Activated CD4-positive, alpha-beta T cell treated with anti-CD3 and anti-CD28 coated beads for 36 hours (primary cell): ENCODE measurements around the gene HOXB1. TPM values are rescaled to one million over a fixed set of nuclear protein-coding genes. Genes with fewer than 3 reads are reported as not detected.
"Not testable (repeated sequence)": the region's sequence is repeated elsewhere in the genome, so short reads cannot be mapped to it uniquely, and the experiment has no call there.

Source experiments
- ATAC-seq: fragments of 200-7000 bp; cut with Tn5 transposase; one replicate; pipeline ENCODE4 v1.10.0; 2021; ENCODE audit warnings: mild to moderate bottlenecking, moderate library complexity
- CTCF ChIA-PET: fragments of 350-600 bp; sonication (Branson Sonifier 250); formaldehyde crosslinking; loops from one replicate; lab custom pipeline; 2021; ENCODE audit warnings: antibody characterized with exemption; lab: Charles Lee
- POLR2A ChIA-PET: fragments of 350-600 bp; sonication (Branson Sonifier 250); formaldehyde crosslinking; loops from one replicate; lab custom pipeline; 2021; ENCODE audit warnings: antibody characterized with exemption, inconsistent platforms; lab: Charles Lee
- DNase-seq: peaks from one replicate; pipeline ENCODE4 v3.0.0-alpha.2; 2020
- H3K27ac Mint-ChIP-seq: one replicate; pipeline ENCODE4 v1.8.0; 2021; ENCODE audit warnings: mixed read lengths
- H3K27me3 Mint-ChIP-seq: one replicate; pipeline ENCODE4 v1.8.0; 2021; ENCODE audit warnings: mixed read lengths
- H3K36me3 Mint-ChIP-seq: one replicate; pipeline ENCODE4 v1.8.0; 2021; ENCODE audit warnings: low read depth, mixed read lengths
- H3K4me1 Mint-ChIP-seq: one replicate; pipeline ENCODE4 v1.8.0; 2021; ENCODE audit warnings: mixed read lengths
- H3K4me3 Mint-ChIP-seq: one replicate; pipeline ENCODE4 v1.8.0; 2021; ENCODE audit warnings: mild to moderate bottlenecking, moderate library complexity, mixed read lengths
- H3K9me3 Mint-ChIP-seq: one replicate; pipeline ENCODE4 v1.8.0; 2021; ENCODE audit warnings: low read depth, mixed read lengths
- intact Hi-C, 2 experiments: fragments of 100-400 bp; cut with DNase I in 1 of 2; cut with micrococcal nuclease in 1 of 2; formaldehyde crosslinking; loops; one replicate each; pipeline versions ENCODE4 v1.14.2 to v1.15.1; 2022 to 2024; cut with DNase I, micrococcal nuclease
- total RNA-seq, 2 experiments: library from RNA; stranded (reverse); gene quantifications; one replicate each; pipeline ENCODE4 v1.2.3, GENCODE V29; 2021

Gene HOXB1
- total RNA-seq, 2 experiments from 2014 or later = not detected

DNA sequence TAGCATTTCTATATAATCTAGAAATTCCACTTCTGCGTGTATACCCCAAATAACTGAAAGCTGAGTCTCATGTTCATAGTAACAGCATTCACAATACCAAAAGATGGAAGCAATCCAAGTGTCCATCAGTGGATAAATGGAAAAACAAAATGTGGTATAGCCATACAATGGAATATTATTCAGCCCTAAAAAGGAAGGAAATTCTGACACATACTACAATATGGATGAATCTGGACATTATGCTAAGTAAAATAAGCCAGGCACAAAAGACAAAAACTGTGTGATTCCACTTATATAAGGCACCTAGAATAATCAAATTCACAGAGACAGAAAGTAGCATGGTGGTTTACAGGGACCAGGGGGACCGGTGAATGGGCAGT lies 20.4 kb downstream of the HOXB1 start:
- H3K4me3 Mint-ChIP-seq = no peak overlapping the region
- no peak for ATAC-seq
- POLR2A ChIA-PET = no interaction called here
- peaks cover 35% of the 10 kb centered on the region for H3K27me3 Mint-ChIP-seq
- CTCF ChIA-PET = interaction anchor here (1.1 kb wide), 1 partner anchor 251 kb away, joined by 3 read pairs; no protein-coding TSS in a partner anchor
- H3K36me3 Mint-ChIP-seq = no peaks in the 10 kb centered on the region
- H3K4me1 Mint-ChIP-seq = peaks cover 23% of the 10 kb centered on the region
- no peak overlapping the region for H3K27ac Mint-ChIP-seq
- intact Hi-C loops = no loop called here
- DNase-seq = no peak
- no peaks in the 10 kb centered on the region for H3K9me3 Mint-ChIP-seq

DNA sequence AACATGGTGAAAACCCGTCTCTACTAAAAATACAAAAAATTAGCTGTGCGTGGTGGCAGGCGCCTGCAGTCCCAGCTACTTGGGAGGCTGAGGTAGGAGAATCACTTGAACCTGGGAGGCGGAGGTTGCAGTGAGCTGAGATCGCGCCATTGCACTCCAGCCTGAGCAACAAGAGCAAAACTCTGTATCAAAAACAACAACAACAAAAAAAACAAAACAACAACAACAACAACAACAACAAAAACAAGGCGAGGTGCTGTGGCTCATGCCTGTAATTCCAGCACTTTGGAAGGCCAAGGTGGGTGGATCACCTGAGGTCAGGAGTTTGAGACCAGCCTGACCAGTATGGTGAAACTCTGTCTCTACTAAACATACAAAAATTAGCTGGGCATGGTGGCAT lies 21.1 kb downstream of the HOXB1 start:
- Mint-ChIP-seq H3K4me1 (peaks cover 25% of the 10 kb centered on the region), H3K27me3 (peaks cover 30% of the 10 kb centered on the region)
- H3K36me3 Mint-ChIP-seq, H3K27ac Mint-ChIP-seq, H3K4me3 Mint-ChIP-seq, ATAC-seq, POLR2A ChIA-PET, DNase-seq, H3K9me3 Mint-ChIP-seq, intact Hi-C loops: not testable (repeated sequence)
- CTCF ChIA-PET = interaction anchor here (1.1 kb wide), 1 partner anchor 251 kb away, joined by 3 read pairs; no protein-coding TSS in a partner anchor

DNA sequence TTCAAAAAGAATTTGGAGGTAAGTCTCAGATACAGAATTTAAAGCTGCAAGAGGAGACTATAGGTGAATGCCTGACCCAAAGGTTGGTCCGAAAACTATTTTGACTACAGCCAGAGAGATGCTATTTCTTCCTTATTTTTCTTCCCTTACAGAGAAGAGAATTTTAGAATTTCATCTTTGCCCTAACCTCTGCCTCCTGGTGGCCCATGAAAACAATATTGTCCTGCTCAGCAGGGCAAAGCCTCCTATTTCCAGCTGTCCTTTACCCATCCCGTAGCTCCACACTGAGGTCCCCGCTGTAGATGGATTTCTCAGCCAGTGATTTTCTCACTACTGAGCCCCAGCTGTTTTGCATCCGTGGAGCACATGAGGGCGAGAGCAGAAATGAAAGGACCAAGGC lies 24.6 kb downstream of the HOXB1 start:
- Mint-ChIP-seq H3K36me3 (no peaks in the 10 kb centered on the region), H3K27me3 (peaks cover 7% of the 10 kb centered on the region), H3K4me3 (no peak overlapping the region), H3K4me1 (peaks cover 19% of the 10 kb centered on the region), H3K9me3 (no peaks in the 10 kb centered on the region), H3K27ac (no peak overlapping the region)
- DNase-seq = no peak
- no peak for ATAC-seq
- intact Hi-C loops = no loop called here
- ChIA-PET POLR2A (no interaction called here), CTCF (interaction anchor here (0.6 to 1.5 kb wide), 5 partner anchors 16 to 258 kb away, joined by 3 to 4 read pairs (median 3); no protein-coding TSS in a partner anchor)

DNA sequence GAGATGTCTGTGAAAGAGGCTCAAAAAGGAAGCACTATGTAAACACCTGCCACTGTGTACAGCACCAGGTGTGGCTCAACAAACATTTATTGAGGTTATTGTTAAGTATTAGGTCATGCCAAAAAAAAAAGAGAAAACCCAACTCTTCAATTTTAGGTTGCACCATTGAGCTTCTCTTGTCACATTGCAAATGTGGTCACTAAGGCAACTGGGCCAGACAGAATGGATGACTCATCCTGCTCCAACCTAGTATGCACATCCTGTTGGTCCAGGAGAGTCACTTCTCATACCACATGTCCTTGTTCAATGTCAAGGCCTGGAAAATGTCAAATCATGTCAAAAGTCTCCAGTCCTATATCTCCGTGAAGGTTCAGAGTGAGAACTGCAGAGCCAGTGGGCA lies 25.0 kb downstream of the HOXB1 start:
- peaks cover 15% of the 10 kb centered on the region for H3K4me1 Mint-ChIP-seq
- intact Hi-C loops = no loop called here
- ATAC-seq (peak; percentile 98), DNase-seq (peak; percentile 52)
- H3K9me3 Mint-ChIP-seq = no peaks in the 10 kb centered on the region
- CTCF ChIA-PET = interaction anchor here (0.6 to 1.5 kb wide), 6 partner anchors 14 to 259 kb away, joined by 3 to 5 read pairs (median 3); no protein-coding TSS in a partner anchor
- POLR2A ChIA-PET = no interaction called here
- H3K27ac Mint-ChIP-seq = no peak overlapping the region
- H3K27me3 Mint-ChIP-seq = peaks cover 7% of the 10 kb centered on the region
- H3K4me3 Mint-ChIP-seq = no peak overlapping the region
- H3K36me3 Mint-ChIP-seq = no peaks in the 10 kb centered on the region

DNA sequence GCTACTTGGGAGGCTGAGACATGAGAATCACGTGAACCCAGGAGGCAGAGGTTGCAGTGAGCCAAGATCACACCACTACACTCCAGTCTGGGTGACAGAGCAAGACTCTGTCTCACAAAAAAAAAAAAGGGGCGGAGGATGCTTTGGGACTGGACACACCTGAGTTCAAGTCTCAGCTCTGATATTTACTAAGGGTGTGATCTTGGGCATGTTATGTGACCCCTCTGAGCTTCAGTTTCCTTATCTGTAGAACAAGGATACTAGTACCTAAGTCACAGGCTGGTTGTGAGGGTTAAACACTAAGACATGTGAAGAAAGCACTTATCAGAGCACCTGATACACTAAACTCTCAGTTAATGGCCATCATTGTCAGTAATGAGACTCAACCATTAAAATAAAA lies 25.9 kb downstream of the HOXB1 start:
- ChIA-PET POLR2A (no interaction called here), CTCF (interaction anchor here (1.0 kb wide), 1 partner anchor 13 kb away, joined by 5 read pairs; no protein-coding TSS in a partner anchor)
- Mint-ChIP-seq H3K36me3 (no peaks in the 10 kb centered on the region), H3K27me3 (peaks cover 8% of the 10 kb centered on the region), H3K27ac (no peak overlapping the region), H3K4me3 (no peak overlapping the region), H3K9me3 (no peaks in the 10 kb centered on the region), H3K4me1 (peaks cover 10% of the 10 kb centered on the region)
- intact Hi-C loops = no loop called here
- ATAC-seq (no peak), DNase-seq (no peak)

DNA sequence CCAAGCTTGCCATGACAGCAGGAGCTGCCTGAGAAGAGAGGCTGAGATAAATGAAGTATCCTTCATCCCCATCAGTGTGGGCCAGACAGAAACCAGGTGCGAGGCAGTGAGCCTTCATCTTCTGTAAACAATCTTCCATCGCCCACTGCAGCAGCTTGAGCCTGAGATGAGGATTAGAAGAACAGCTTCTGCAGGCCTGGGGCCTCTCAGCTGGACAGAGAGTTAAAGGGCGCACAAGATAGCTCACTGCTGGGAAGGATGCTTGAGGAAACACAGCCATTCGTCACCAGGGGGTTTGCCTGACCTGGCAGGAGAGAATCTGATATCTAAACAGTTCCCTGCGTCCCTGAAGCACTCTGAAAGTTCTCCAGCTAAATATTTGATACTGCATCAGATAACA lies 27.1 kb downstream of the HOXB1 start:
- Mint-ChIP-seq H3K27me3 (peaks cover 7% of the 10 kb centered on the region), H3K4me1 (peaks cover 10% of the 10 kb centered on the region), H3K9me3 (no peaks in the 10 kb centered on the region), H3K27ac (no peak overlapping the region), H3K4me3 (no peak overlapping the region), H3K36me3 (no peaks in the 10 kb centered on the region)
- intact Hi-C loops = no loop called here
- DNase-seq (no peak), ATAC-seq (no peak)
- ChIA-PET CTCF (interaction anchor here (0.7 to 1.8 kb wide), 2 partner anchors 11 to 163 kb away, joined by 4 to 11 read pairs; no protein-coding TSS in a partner anchor), POLR2A (no interaction called here)

DNA sequence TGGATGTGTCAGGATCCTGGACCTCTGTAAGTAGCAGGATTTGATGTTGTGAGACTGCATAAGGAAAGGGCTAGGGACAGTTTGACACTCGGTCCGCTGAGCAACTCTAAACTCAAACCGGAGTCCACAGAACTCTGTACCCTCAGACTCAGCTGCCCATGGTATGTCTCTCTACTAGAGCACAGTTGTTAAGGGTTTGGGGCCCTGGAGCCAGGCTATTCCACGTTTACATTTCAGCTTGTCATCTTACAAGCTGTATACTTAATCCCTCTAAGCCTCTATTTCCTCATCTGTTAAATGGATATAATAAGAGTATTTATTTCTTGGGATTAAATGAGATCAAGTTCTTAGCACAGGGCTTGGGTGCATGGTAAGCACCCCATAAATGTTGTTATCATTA lies 27.9 kb downstream of the HOXB1 start:
- ChIA-PET POLR2A (no interaction called here), CTCF (interaction anchor here (1.8 kb wide), 1 partner anchor 10 kb away, joined by 11 read pairs; no protein-coding TSS in a partner anchor)
- no peak for ATAC-seq
- DNase-seq = no peak
- no peak overlapping the region for H3K27ac Mint-ChIP-seq
- peaks cover 10% of the 10 kb centered on the region for H3K4me1 Mint-ChIP-seq
- no peak overlapping the region for H3K4me3 Mint-ChIP-seq
- H3K27me3 Mint-ChIP-seq = peaks cover 7% of the 10 kb centered on the region
- no peaks in the 10 kb centered on the region for H3K9me3 Mint-ChIP-seq
- intact Hi-C loops = no loop called here
- H3K36me3 Mint-ChIP-seq = no peaks in the 10 kb centered on the region

DNA sequence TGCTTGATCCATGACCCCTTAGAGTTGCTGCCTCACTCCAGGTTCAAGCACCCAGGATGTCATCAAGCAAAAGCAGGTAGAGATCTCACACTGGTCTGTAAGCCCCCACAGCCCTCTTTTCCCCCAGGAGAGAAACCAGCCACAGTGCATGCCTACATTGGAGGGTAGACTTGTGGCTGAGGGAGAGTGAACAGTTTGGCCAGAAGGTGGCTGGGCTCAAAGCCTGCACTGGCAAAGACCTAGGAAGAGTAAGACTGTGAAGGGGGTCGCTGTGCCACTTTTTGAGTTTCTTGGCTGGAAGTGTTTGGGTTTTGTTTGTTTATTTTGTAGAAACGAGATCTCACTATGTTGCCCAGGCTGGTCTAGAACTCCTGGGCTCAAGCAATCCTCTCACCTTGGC lies 28.5 kb downstream of the HOXB1 start:
- POLR2A ChIA-PET = no interaction called here
- no peak for DNase-seq
- CTCF ChIA-PET = interaction anchor here (0.6 to 2.0 kb wide), 3 partner anchors 10 to 167 kb away, joined by 3 to 11 read pairs (median 5); no protein-coding TSS in a partner anchor
- H3K27ac Mint-ChIP-seq = no peak overlapping the region
- no peaks in the 10 kb centered on the region for H3K36me3 Mint-ChIP-seq
- H3K4me1 Mint-ChIP-seq = peaks cover 10% of the 10 kb centered on the region
- intact Hi-C loops = no loop called here
- ATAC-seq = no peak
- H3K4me3 Mint-ChIP-seq = no peak overlapping the region
- H3K9me3 Mint-ChIP-seq = no peaks in the 10 kb centered on the region
- peaks cover 10% of the 10 kb centered on the region for H3K27me3 Mint-ChIP-seq

DNA sequence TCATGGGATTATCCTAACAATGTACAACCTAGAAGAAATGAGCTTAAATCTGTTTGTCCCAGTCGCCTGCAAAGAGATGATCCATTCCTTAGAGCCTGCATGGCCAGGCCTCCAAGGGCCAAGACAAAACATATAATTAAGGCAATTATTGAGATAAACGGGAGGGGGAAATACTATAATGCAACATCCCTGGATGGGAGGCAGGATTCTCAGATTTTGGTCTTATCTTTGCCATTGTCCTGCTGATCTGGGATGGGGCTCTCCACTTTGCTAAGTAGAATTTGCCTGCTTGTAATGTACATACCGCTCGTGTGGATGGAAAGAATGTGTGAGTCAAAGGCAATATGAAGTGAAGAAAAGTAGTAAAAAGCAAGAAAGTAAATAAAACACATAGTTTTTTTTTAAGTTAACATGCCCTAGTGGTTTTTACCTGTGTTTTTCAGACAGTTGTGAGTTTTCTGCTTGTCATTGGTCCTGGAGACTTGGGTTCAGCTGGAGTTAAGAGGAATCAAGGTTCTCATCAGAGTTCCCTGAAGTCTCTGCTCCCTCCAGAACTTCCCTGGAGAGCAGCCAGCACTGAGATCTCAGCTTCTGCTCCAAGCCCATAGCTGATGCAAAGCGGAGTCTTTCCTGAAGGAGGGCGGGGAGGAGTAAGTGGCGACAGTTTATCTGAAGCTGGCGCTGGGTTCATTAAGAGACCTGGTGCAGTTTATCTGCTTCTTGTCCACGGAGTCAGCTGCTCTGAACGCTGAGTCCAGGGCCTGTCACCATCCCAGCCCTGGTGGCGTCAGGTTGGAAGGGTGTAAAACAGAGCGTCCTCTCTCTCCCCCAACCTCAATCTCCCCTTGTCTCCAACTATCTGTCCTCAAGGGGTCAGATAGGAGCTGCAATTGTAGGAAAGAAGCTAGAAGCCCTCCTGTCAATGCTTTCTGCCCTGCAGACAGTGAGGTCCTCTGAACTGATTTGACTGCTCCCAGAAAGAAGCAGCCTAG lies 30.1 kb downstream of the HOXB1 start:
- no peak overlapping the region for H3K27ac Mint-ChIP-seq
- no peaks in the 10 kb centered on the region for H3K9me3 Mint-ChIP-seq
- H3K4me3 Mint-ChIP-seq = no peak overlapping the region
- no peak for DNase-seq
- H3K4me1 Mint-ChIP-seq = peaks cover 6% of the 10 kb centered on the region
- H3K27me3 Mint-ChIP-seq = peaks cover 10% of the 10 kb centered on the region
- no peak for ATAC-seq
- H3K36me3 Mint-ChIP-seq = no peaks in the 10 kb centered on the region
- CTCF ChIA-PET = interaction anchor here (0.6 to 2.0 kb wide), 6 partner anchors 8 to 166 kb away, joined by 3 to 5 read pairs (median 4); no protein-coding TSS in a partner anchor
- POLR2A ChIA-PET = no interaction called here
- intact Hi-C loops = no loop called here

GRCh38 chr17:48499735-48500434 lies 30.9 kb downstream of the HOXB1 start:
- no peak for ATAC-seq
- Mint-ChIP-seq H3K36me3 (no peaks in the 10 kb centered on the region), H3K27me3 (peaks cover 10% of the 10 kb centered on the region), H3K27ac (no peak overlapping the region), H3K9me3 (no peaks in the 10 kb centered on the region), H3K4me1 (no peaks in the 10 kb centered on the region), H3K4me3 (no peak overlapping the region)
- DNase-seq = no peak
- ChIA-PET POLR2A (no interaction called here), CTCF (interaction anchor here (0.7 to 1.4 kb wide), 4 partner anchors 12 to 115 kb away, joined by 3 to 4 read pairs (median 4); no protein-coding TSS in a partner anchor)
- intact Hi-C loops = no loop called here

- H3K4me1 Mint-ChIP-seq = no peaks in the 10 kb centered on the region
- DNase-seq (no peak), ATAC-seq (no peak)
- peaks cover 13% of the 10 kb centered on the region for H3K27me3 Mint-ChIP-seq
- no peaks in the 10 kb centered on the region for H3K9me3 Mint-ChIP-seq
- no peak overlapping the region for H3K27ac Mint-ChIP-seq
- H3K4me3 Mint-ChIP-seq = no peak overlapping the region
- CTCF ChIA-PET = interaction anchor here (0.7 to 1.1 kb wide), 2 partner anchors 53 to 114 kb away, joined by 3 read pairs; no protein-coding TSS in a partner anchor
- POLR2A ChIA-PET = interaction anchor here (0.6 kb wide), 1 partner anchor 61 kb away, joined by 3 read pairs; no protein-coding TSS in a partner anchor
- H3K36me3 Mint-ChIP-seq = no peaks in the 10 kb centered on the region
- intact Hi-C loops = no loop called here
These were observed 31.6 kb downstream of the HOXB1 start for GRCh38 chr17:48499248-48499647.
